Measurements from ENCODE around the gene MMP17.

DNA sequence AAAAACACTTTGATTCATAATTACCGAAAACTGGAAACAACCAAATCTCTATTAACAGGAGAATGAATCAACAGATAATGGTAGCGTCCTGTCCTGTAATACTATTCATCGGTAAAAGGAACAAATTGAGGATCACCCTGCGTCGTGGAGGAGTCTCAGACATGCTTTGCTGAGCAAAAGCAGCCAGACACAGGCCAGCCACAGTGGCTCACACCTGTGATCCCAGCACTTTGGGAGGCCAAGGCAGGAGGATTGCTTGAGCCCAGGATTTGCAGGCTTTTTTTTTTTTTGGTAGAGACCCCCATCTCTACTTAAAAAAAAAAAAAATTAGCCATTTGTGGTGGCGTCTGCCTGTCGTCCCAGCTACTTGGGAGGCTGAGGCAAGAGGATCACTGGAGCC is 34.1 kb upstream of the MMP17 start:
- TF ChIP-seq CTCF (IDR thresholded peaks at IDR 0.05) (no peak), POLR2A (IDR thresholded peaks at IDR 0.05) (no peak)

All from esophagus squamous epithelium (tissue), 4 donors.